NT2/D1 (cell line): ENCODE measurements around the gene PSKH1.
"Not testable (repeated sequence)": the region's sequence is repeated elsewhere in the genome, so short reads cannot be mapped to it uniquely, and the experiment has no call there.

Source experiments
- YY1 ChIP-seq: IDR thresholded peaks from 2 replicates; pipeline ENCODE4 v1.6.1; 2011; ENCODE audit not compliant: insufficient read length, insufficient read depth
- ZNF274 ChIP-seq: IDR thresholded peaks from 2 replicates; pipeline ENCODE4 v1.6.1; 2011; ENCODE audit warnings: mild to moderate bottlenecking, low read depth, low read length

GRCh38 chr16:67864044-67864443, 29.0 kb upstream of the PSKH1 start:
- not testable (repeated sequence) for TF ChIP-seq ZNF274, YY1
